ENCODE measurements around the gene UBXN7.

DNA sequence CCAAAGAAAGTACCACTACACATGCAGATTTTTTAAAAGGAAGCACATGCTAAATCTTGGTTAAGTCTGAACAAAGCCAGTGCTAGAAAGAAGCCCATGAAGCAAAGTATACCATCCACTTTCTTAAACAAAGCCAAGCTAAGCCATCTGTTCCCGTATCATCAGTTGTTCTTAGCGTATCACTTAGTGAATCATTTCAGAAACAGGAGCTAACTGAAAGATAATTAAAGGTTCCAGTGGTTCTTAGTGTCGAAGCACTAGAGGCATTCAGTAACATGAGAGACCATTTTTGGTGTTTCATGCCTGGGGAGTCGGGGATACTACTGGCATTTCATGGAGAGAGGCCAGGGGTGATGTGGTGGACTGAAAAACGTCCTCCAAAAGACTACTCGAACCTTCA is 12.8 kb downstream of the UBXN7 start:
- TF ChIP-seq, protein P1, sequence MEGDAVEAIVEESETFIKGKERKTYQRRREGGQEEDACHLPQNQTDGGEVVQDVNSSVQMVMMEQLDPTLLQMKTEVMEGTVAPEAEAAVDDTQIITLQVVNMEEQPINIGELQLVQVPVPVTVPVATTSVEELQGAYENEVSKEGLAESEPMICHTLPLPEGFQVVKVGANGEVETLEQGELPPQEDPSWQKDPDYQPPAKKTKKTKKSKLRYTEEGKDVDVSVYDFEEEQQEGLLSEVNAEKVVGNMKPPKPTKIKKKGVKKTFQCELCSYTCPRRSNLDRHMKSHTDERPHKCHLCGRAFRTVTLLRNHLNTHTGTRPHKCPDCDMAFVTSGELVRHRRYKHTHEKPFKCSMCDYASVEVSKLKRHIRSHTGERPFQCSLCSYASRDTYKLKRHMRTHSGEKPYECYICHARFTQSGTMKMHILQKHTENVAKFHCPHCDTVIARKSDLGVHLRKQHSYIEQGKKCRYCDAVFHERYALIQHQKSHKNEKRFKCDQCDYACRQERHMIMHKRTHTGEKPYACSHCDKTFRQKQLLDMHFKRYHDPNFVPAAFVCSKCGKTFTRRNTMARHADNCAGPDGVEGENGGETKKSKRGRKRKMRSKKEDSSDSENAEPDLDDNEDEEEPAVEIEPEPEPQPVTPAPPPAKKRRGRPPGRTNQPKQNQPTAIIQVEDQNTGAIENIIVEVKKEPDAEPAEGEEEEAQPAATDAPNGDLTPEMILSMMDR (IDR thresholded peaks at IDR 0.05): no peak
- TF ChIP-seq ZFX (IDR thresholded peaks at IDR 0.05; ENCODE audit: borderline replicate concordance): no peak
